ENCODE results near the gene LY6G6F.

The LY6G6F gene

GRCh38 chr6:31677955-31678354, 28.7 kb upstream of the LY6G6F start:
- no peak for DNase-seq

- peak; percentile 68 to 89 (median 73) for DNase-seq
Measured at GRCh38 chr6:31680226-31681134, 26.2 kb upstream of the LY6G6F start, which contains the start of gene LY6G5C. Gene LY6G5C, minus strand, starts transcription at chr6:31681067. Its CDS starts 694 bp downstream, at chr6:31680373.

GRCh38 chr6:31681135-31681671, 25.5 kb upstream of the LY6G6F start:
- DNase-seq, result peak; percentile 42 to 78 (median 75)

GRCh38 chr6:31683591-31683990, 23.1 kb upstream of the LY6G6F start:
- peak in 1 of 3 experiments; percentile 22 for DNase-seq

GRCh38 chr6:31686483-31686882, 20.2 kb upstream of the LY6G6F start:
- no peak for DNase-seq

GRCh38 chr6:31687321-31687720, 19.3 kb upstream of the LY6G6F start:
- DNase-seq, result no peak

- no peak for DNase-seq
Measured at GRCh38 chr6:31687860-31688693, 18.6 kb upstream of the LY6G6F start.

- no peak for DNase-seq
Measured at GRCh38 chr6:31689249-31690110, 17.2 kb upstream of the LY6G6F start.

GRCh38 chr6:31690231-31691077, 16.2 kb upstream of the LY6G6F start:
- no peak for DNase-seq

- DNase-seq, result no peak
Measured at GRCh38 chr6:31691078-31691463, 15.6 kb upstream of the LY6G6F start.

- DNase-seq, result no peak
Measured at GRCh38 chr6:31691564-31692108, 15.0 kb upstream of the LY6G6F start.

GRCh38 chr6:31692353-31692752, 14.3 kb upstream of the LY6G6F start:
- DNase-seq, result no peak

GRCh38 chr6:31692886-31693285, 13.8 kb upstream of the LY6G6F start:
- no peak for DNase-seq

- no peak for DNase-seq
Measured at GRCh38 chr6:31693535-31693934, 13.1 kb upstream of the LY6G6F start.

GRCh38 chr6:31697555-31697954, 9.1 kb upstream of the LY6G6F start:
- DNase-seq, result no peak

GRCh38 chr6:31700740-31701401, 5.8 kb upstream of the LY6G6F start:
- DNase-seq, result no peak

- peak in 1 of 3 experiments; percentile 64 for DNase-seq
Measured at GRCh38 chr6:31701666-31702404, 4.8 kb upstream of the LY6G6F start.

GRCh38 chr6:31702405-31702818, 4.3 kb upstream of the LY6G6F start:
- peak in 1 of 3 experiments; percentile 53 for DNase-seq

GRCh38 chr6:31702819-31703716, 3.6 kb upstream of the LY6G6F start, which contains the start of gene ABHD16A:
Gene ABHD16A, minus strand, starts transcription at chr6:31703324. Its CDS starts 43 bp downstream, at chr6:31703281.
- peak; percentile 96 to 98 (median 98) for DNase-seq

Measured in NCI-H1417 (cell line).